GM12874 (cell line): ENCODE data around the gene AKAP14.

Experiments used
- TF ChIP-seq, protein P1 (sequence below): IDR thresholded peaks from 2 replicates; pipeline ENCODE4 v1.5.1; 2011; ENCODE audit warnings: low read depth, mild to moderate bottlenecking, control low read depth, low read length, moderate library complexity; ENCODE audit not compliant: insufficient read depth

Gene AKAP14

DNA sequence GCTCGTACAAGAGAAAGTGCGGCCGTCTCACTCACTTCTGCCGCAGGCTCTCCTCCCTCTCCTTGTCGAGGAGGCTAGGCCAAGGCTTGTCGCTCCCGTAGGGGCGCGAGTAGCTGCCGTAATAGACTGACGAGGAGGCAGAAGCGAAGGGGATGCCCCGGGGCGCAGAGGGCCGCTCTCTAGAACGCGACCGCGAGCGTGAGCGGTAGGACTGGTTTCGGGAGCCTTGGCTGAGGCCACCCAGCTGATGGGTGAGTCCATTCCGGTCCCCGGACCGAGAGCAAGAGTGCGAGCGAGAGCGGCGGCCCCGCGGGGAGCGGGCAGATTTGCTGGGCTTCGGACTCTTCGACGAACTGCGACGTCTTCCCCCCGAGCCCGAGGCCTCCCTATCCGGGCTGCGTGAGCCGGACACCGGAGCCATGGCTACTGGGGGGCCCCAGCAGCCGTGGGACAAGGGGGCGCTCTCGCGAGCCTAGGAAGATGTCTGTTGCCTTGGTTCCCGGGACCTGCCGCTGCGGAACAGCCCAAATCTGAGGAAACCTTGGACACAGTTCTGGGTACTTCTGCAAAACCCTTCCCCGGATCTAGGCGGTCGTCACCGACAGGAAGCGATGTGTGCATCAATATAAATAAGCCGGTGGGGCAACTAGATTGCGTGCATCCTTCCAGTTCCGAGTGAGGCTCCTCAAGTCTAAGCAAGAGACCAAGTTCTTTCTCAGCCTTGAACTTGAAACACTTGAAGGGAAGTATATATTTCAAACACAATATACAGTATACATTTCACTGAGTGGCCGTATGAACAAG lies 47.7 kb downstream of the AKAP14 start, which contains the start of gene NKAP:
Gene NKAP (minus strand): TSS at position 567 of the 804 bp plus-strand sequence. CDS start 146 bp downstream, at position 421.
- TF ChIP-seq, protein P1, sequence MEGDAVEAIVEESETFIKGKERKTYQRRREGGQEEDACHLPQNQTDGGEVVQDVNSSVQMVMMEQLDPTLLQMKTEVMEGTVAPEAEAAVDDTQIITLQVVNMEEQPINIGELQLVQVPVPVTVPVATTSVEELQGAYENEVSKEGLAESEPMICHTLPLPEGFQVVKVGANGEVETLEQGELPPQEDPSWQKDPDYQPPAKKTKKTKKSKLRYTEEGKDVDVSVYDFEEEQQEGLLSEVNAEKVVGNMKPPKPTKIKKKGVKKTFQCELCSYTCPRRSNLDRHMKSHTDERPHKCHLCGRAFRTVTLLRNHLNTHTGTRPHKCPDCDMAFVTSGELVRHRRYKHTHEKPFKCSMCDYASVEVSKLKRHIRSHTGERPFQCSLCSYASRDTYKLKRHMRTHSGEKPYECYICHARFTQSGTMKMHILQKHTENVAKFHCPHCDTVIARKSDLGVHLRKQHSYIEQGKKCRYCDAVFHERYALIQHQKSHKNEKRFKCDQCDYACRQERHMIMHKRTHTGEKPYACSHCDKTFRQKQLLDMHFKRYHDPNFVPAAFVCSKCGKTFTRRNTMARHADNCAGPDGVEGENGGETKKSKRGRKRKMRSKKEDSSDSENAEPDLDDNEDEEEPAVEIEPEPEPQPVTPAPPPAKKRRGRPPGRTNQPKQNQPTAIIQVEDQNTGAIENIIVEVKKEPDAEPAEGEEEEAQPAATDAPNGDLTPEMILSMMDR = no peak

DNA sequence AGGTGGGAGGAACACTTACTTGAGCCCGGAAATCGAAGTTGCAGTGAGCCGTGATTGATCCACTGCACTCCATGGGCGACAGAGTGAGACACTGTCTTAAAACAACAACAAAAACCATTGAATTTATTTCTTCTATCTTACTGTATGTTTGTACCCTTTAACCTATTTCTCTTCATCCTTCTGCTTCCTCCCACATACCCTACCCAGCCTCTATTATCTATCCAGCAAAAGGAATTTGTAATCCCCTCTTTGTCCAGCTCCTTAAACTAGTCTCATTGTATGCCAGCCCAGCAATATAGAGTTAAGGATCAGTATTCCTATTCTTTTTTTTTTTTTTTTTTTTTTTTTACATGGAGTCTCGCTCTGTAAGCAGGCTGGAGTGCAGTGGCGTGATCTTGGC lies 49.8 kb downstream of the AKAP14 start:
- TF ChIP-seq, protein P1 = no peak

DNA sequence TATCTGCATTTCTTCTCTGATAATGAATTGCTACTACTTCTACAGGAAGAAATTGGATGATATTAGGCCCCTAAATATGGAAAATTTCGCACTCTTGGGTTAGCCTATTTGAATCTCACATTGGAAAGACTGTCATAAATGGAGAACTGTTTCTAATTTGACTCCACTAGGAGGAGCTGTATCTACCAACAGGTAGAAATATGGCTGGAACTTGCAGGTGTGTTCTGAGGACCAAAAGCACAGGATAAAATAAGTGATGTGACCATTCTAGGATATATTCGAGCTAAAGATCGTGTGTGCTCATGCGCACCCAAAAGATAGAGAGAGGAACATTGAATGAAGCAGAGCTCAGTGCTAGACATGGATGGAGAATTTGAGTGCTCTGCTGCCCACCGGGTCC lies 52.7 kb downstream of the AKAP14 start:
- TF ChIP-seq, protein P1 = 0 out of 2 replicates have a peak, but pooled peaks have one; percentile 17

DNA sequence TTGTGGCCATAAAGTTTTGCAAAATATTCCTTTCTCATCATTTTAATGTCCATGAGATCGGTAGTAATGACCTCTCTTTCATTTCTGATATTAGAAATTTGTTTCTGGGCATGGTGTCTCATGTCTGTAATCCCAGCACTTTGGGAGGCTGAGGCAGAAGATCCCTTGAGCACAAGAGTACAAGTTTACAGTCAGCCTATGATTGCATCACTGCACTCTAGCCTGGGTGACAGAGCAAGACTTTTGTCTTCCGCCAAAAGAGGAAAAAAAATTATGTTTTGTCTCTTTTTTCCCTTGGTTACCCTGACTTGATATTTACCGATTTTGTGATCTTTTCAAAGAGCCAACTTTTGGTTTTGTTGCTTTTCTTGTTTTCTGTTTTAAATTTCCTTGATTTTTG lies 58.7 kb downstream of the AKAP14 start:
- TF ChIP-seq, protein P1 = no peak

DNA sequence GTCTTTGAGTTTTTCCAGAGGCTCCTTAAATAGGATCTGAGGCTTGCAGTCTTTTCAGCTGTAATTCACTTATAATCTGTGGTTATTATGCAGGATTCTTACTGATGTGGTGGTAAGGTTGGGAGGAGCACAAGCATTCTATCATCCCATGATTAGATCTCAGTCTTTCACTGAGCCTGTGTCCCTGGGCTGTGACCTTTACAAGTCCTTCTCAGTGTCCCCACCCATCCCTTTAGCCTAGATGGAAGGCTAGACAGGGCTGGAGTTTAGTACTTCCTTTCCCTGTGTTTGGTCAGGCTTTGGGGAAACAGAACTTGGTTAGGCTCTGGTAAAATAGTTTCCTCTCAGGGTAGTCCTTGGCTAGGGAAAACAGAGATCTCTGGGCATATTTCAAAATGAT lies 64.9 kb downstream of the AKAP14 start:
- TF ChIP-seq, protein P1 = no peak
